Activated naive CD4-positive, alpha-beta T cell treated with anti-CD3 and anti-CD28 coated beads, Interleukin-2, amount 50 U/mL, for 24 hours (primary cell): Measurements from ENCODE around the gene DMTF1.

Experiments used
- H3K27ac Mint-ChIP-seq: one replicate; pipeline ENCODE4 v1.8.0; 2021; ENCODE audit warnings: mild to moderate bottlenecking, mixed read lengths
- H3K27me3 Mint-ChIP-seq: one replicate; pipeline ENCODE4 v1.8.0; 2021; ENCODE audit warnings: mixed read lengths
- H3K36me3 Mint-ChIP-seq: one replicate; pipeline ENCODE4 v1.8.0; 2021; ENCODE audit warnings: mixed read lengths
- H3K4me1 Mint-ChIP-seq: one replicate; pipeline ENCODE4 v1.8.0; 2021; ENCODE audit warnings: mixed read lengths
- H3K4me3 Mint-ChIP-seq: one replicate; pipeline ENCODE4 v1.8.0; 2021; ENCODE audit warnings: mild to moderate bottlenecking, mixed read lengths
- H3K9me3 Mint-ChIP-seq: one replicate; pipeline ENCODE4 v1.8.0; 2021; ENCODE audit warnings: mixed read lengths

The DMTF1 gene

GRCh38 chr7:87159538-87159937 is 7.3 kb downstream of the DMTF1 start:
- Mint-ChIP-seq H3K4me3 (no peak overlapping the region), H3K27me3 (no peaks in the 10 kb centered on the region), H3K4me1 (peaks cover 72% of the 10 kb centered on the region), H3K36me3 (peaks cover 5% of the 10 kb centered on the region), H3K9me3 (no peaks in the 10 kb centered on the region), H3K27ac (peak overlapping the region; percentile 51)

GRCh38 chr7:87164433-87164832 is 12.2 kb downstream of the DMTF1 start:
- peaks cover 22% of the 10 kb centered on the region for H3K36me3 Mint-ChIP-seq
- no peak overlapping the region for H3K4me3 Mint-ChIP-seq

DNA sequence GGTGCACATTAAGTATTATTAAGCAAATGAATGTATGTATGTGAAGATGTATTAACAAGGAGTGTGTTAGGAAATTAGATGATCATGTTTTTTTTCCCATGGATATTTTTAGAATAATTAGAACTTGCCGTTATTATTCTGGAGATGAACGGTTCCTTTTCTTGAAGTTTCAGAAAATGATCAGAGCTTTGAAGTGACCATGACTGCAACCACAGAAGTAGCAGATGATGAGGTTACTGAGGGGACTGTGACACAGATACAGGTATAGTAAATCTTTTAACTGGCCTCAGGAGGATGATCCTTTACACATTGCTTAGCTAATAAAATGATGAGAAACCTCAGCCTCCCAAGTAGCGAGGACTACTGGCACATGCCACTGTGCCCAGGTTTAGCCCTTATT is 18.6 kb downstream of the DMTF1 start:
- Mint-ChIP-seq H3K27me3 (no peaks in the 10 kb centered on the region), H3K27ac (peak overlapping the region; percentile 73), H3K4me3 (no peak overlapping the region), H3K36me3 (peaks cover 38% of the 10 kb centered on the region), H3K4me1 (peaks cover 40% of the 10 kb centered on the region), H3K9me3 (no peaks in the 10 kb centered on the region)

More at GRCh38 chr7:87164433-87164832, 12.2 kb downstream of the DMTF1 start:
- Mint-ChIP-seq H3K27ac (no peak overlapping the region), H3K27me3 (no peaks in the 10 kb centered on the region), H3K4me1 (peaks cover 52% of the 10 kb centered on the region), H3K9me3 (no peaks in the 10 kb centered on the region)

DNA sequence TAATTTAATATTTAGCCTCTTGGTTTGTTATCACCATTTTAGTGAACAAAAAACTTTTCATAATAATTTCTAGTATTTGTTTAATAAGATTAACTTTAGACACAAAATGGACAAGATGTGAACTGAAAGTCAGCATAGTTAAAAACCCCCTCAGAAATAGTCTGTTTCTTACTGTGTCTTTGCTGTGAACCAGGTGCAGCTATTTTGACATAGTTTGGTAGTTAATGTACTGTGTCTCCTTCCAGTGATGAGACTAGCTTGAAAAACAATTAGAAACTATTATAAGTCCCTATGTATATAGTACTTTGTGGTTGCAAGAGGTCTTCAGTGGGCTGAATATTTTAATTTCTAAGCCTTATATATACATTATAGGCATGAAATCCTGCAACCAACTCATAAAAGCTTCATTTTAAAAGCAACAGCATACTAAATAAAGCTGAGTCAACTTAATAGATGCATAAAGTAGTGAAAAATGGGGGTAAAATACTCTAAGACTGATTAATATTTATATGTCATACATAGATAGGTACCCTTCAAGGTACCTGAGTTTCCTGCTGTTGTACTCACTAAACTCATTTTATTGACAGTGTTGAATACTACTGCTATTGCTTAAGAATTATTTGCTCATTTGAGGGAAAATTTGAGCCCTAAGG is 19.2 kb downstream of the DMTF1 start:
- peaks cover 43% of the 10 kb centered on the region for H3K4me1 Mint-ChIP-seq

GRCh38 chr7:87173471-87173870 is 21.2 kb downstream of the DMTF1 start:
- Mint-ChIP-seq H3K4me3 (no peak overlapping the region), H3K36me3 (peaks cover 35% of the 10 kb centered on the region), H3K27ac (no peak overlapping the region), H3K4me1 (peaks cover 48% of the 10 kb centered on the region), H3K27me3 (no peaks in the 10 kb centered on the region), H3K9me3 (no peaks in the 10 kb centered on the region)

More for the DNA sequence above, 19.2 kb downstream of the DMTF1 start:
- H3K27me3 Mint-ChIP-seq = no peaks in the 10 kb centered on the region
- no peak overlapping the region for H3K27ac Mint-ChIP-seq
- no peak overlapping the region for H3K4me3 Mint-ChIP-seq
- H3K9me3 Mint-ChIP-seq = no peaks in the 10 kb centered on the region
- peaks cover 39% of the 10 kb centered on the region for H3K36me3 Mint-ChIP-seq

GRCh38 chr7:87178320-87178719 is 26.1 kb downstream of the DMTF1 start:
- no peak overlapping the region for H3K4me3 Mint-ChIP-seq

GRCh38 chr7:87179180-87179579 is 26.9 kb downstream of the DMTF1 start:
- Mint-ChIP-seq H3K9me3 (no peaks in the 10 kb centered on the region), H3K4me3 (no peak overlapping the region), H3K27me3 (no peaks in the 10 kb centered on the region), H3K4me1 (peaks cover 43% of the 10 kb centered on the region), H3K36me3 (peaks cover 16% of the 10 kb centered on the region), H3K27ac (peak overlapping the region; percentile 62)

More at GRCh38 chr7:87178320-87178719, 26.1 kb downstream of the DMTF1 start:
- Mint-ChIP-seq H3K27me3 (no peaks in the 10 kb centered on the region), H3K36me3 (peaks cover 21% of the 10 kb centered on the region), H3K27ac (no peak overlapping the region), H3K9me3 (no peaks in the 10 kb centered on the region), H3K4me1 (peaks cover 39% of the 10 kb centered on the region)

- Mint-ChIP-seq H3K9me3 (no peaks in the 10 kb centered on the region), H3K4me1 (peaks cover 48% of the 10 kb centered on the region), H3K27me3 (no peaks in the 10 kb centered on the region), H3K36me3 (peaks cover 25% of the 10 kb centered on the region), H3K27ac (no peak overlapping the region), H3K4me3 (no peak overlapping the region)
Measured at GRCh38 chr7:87187120-87187519, 34.9 kb downstream of the DMTF1 start.

DNA sequence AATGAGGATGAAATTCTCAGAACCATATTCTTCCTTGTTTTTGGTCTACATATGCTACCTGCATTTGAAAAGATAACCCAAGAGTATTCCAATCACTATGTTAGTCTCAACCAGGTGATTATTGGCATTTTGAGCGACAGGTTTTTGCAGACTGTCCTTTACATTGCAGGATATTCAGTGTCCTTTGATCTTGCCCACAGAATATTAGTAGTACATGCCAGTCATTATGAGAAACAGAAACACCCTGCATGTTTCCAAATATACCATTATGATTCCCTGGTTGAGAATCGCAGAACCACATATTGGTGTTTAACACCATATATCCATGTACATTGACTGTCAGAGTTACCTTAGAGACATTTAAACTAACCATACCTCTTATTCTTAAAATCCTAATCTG is 36.7 kb downstream of the DMTF1 start:
- Mint-ChIP-seq H3K36me3 (peaks cover 26% of the 10 kb centered on the region), H3K4me3 (no peak overlapping the region), H3K9me3 (no peaks in the 10 kb centered on the region), H3K4me1 (peaks cover 49% of the 10 kb centered on the region), H3K27me3 (no peaks in the 10 kb centered on the region), H3K27ac (peak overlapping the region; percentile 47)

GRCh38 chr7:87190783-87191182 is 38.5 kb downstream of the DMTF1 start:
- peak overlapping the region; percentile 90 for H3K27ac Mint-ChIP-seq
- H3K9me3 Mint-ChIP-seq = no peaks in the 10 kb centered on the region
- no peak overlapping the region for H3K4me3 Mint-ChIP-seq
- H3K27me3 Mint-ChIP-seq = no peaks in the 10 kb centered on the region
- H3K4me1 Mint-ChIP-seq = peaks cover 49% of the 10 kb centered on the region
- H3K36me3 Mint-ChIP-seq = peaks cover 23% of the 10 kb centered on the region

GRCh38 chr7:87192784-87193487 is 40.7 kb downstream of the DMTF1 start:
- Mint-ChIP-seq H3K9me3 (no peaks in the 10 kb centered on the region), H3K4me3 (no peak overlapping the region), H3K36me3 (peaks cover 25% of the 10 kb centered on the region), H3K4me1 (peaks cover 58% of the 10 kb centered on the region), H3K27me3 (no peaks in the 10 kb centered on the region), H3K27ac (peak overlapping the region; percentile 93)

GRCh38 chr7:87193912-87194311 is 41.7 kb downstream of the DMTF1 start:
- Mint-ChIP-seq H3K36me3 (peaks cover 27% of the 10 kb centered on the region), H3K9me3 (no peaks in the 10 kb centered on the region), H3K27me3 (no peaks in the 10 kb centered on the region), H3K4me3 (no peak overlapping the region), H3K27ac (peak overlapping the region; percentile 62), H3K4me1 (peaks cover 55% of the 10 kb centered on the region)

GRCh38 chr7:87199241-87199640 is 47.0 kb downstream of the DMTF1 start:
- Mint-ChIP-seq H3K9me3 (peaks cover 5% of the 10 kb centered on the region), H3K27ac (peak overlapping the region; percentile 91), H3K4me1 (peaks cover 76% of the 10 kb centered on the region), H3K36me3 (peaks cover 45% of the 10 kb centered on the region), H3K4me3 (no peak overlapping the region), H3K27me3 (no peaks in the 10 kb centered on the region)

DNA sequence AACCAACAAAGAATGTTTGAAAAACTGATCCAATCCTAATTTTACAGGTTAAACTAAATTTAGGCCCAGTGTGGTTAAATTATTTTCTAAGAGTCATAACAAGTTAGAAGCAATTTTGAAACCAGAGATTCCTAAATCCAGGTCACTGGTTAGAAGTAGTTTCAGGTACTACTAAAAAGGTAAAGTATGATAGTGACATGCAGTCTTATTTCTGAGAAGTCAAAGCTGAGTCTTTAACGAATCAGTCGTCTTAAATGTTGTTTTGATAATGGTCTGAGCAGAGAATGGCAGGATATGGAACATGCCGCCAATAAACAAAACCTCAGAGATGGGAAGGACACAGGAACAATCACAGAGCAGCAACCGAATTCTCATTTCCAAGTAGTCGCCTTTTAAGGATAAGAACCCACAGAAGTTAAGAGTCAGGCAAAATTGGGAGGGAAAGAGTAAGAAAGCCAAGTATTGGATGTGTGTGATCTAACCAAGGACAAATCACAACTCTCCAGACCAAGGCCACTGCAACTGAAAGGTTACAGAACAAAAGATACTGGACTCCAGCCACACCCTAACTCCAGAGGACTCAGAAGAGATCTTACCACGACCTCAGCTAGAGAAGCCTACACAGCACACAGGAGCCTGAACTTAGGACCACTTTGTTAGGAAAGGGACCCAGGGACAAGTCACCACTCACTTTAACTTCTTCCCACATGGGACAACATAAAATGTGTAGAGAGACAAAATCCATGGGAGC is 47.6 kb downstream of the DMTF1 start:
- peaks cover 5% of the 10 kb centered on the region for H3K9me3 Mint-ChIP-seq
- no peaks in the 10 kb centered on the region for H3K27me3 Mint-ChIP-seq
- H3K4me3 Mint-ChIP-seq = peak overlapping the region; percentile 0
- H3K4me1 Mint-ChIP-seq = peaks cover 74% of the 10 kb centered on the region
- H3K27ac Mint-ChIP-seq = peak overlapping the region; percentile 91
- peaks cover 47% of the 10 kb centered on the region for H3K36me3 Mint-ChIP-seq

DNA sequence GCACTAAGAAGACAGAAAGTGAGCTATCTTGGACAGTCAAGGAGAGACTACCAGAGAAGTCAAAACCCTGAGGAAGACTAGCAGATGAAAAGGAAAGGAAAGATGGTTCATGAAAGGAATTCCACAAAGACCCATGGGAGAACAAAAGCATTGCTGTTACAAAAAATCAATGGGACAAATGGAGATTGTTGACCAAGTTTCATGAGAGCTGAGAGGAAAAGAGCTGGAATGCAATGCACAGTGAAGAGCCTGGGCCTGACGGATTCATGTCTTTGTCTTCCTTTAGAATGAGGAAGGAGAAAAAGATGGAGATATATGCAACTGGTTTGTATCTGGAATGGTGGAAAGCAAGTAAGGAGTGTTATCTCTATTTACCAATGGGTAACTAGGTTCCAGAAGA is 50.0 kb downstream of the DMTF1 start:
- H3K9me3 Mint-ChIP-seq = peaks cover 9% of the 10 kb centered on the region
- peaks cover 66% of the 10 kb centered on the region for H3K4me1 Mint-ChIP-seq
- peaks cover 54% of the 10 kb centered on the region for H3K36me3 Mint-ChIP-seq
- peak overlapping the region; percentile 27 for H3K4me3 Mint-ChIP-seq
- H3K27ac Mint-ChIP-seq = peak overlapping the region; percentile 96
- no peaks in the 10 kb centered on the region for H3K27me3 Mint-ChIP-seq

- peaks cover 9% of the 10 kb centered on the region for H3K9me3 Mint-ChIP-seq
- peaks cover 54% of the 10 kb centered on the region for H3K36me3 Mint-ChIP-seq
- peak overlapping the region; percentile 96 for H3K27ac Mint-ChIP-seq
- H3K27me3 Mint-ChIP-seq = no peaks in the 10 kb centered on the region
- H3K4me1 Mint-ChIP-seq = peaks cover 66% of the 10 kb centered on the region
- no peak overlapping the region for H3K4me3 Mint-ChIP-seq
Measured at GRCh38 chr7:87202705-87203104, 50.5 kb downstream of the DMTF1 start.
